Dermis lymphatic vessel endothelial cell (primary cell): Measurements from ENCODE around the gene NID1. TPM values are rescaled to one million over a fixed set of nuclear protein-coding genes. Genes with fewer than 3 reads are reported as not detected.

Experiments used
- total RNA-seq: library from RNA; depleted of rRNA; stranded (reverse); fragments of >200 nt; gene quantifications from 2 replicates; pipeline ENCODE4 v1.2.1, GENCODE V29; 2014

Gene NID1
- total RNA-seq: 286 and 303 TPM in 2 replicates

GRCh38 chr1:236064674-236065508 lies at the start of gene NID1:
NID1 (minus strand) TSS chr1:236065090; CDS start chr1:236065079, 11 bp downstream.

Other genes starting within 250 kb of the NID1 start
- gene LYST, start 198.2 kb downstream of the NID1 start, total RNA-seq: 13.7 and 15.0 TPM in 2 replicates
- 5.7 and 9.4 TPM in 2 replicates for gene GPR137B, start 77.4 kb upstream of the NID1 start, total RNA-seq
- 8.4 and 8.5 TPM in 2 replicates for gene ERO1B, start 216.9 kb upstream of the NID1 start, total RNA-seq